Coronary artery (tissue), 2 donors: Measurements from ENCODE around the gene GALNT7.
"Not testable (repeated sequence)": the region's sequence is repeated elsewhere in the genome, so short reads cannot be mapped to it uniquely, and the experiment has no call there.

Experiments
- DNase-seq: peaks from one replicate; pipeline ENCODE4 v3.0.0-alpha.2; 2017; ENCODE audit warnings: low spot score
- H3K27ac ChIP-seq, 2 donors: fragments of 200-600 bp; sonication (generic); one replicate each; pipeline ENCODE4 v1.5.1; 2016 to 2019
- H3K4me3 ChIP-seq: fragments of 200-600 bp; sonication (generic); 2 replicates; pipeline ENCODE4 v1.5.1; 2016; ENCODE audit warnings: mild to moderate bottlenecking, moderate library complexity
- TF ChIP-seq, protein P1 (sequence below): fragments of 200-600 bp; sonication (generic); IDR thresholded peaks from one replicate; pipeline ENCODE4 v1.5.1; 2019; ENCODE audit warnings: antibody characterized with exemption

Gene GALNT7

DNA sequence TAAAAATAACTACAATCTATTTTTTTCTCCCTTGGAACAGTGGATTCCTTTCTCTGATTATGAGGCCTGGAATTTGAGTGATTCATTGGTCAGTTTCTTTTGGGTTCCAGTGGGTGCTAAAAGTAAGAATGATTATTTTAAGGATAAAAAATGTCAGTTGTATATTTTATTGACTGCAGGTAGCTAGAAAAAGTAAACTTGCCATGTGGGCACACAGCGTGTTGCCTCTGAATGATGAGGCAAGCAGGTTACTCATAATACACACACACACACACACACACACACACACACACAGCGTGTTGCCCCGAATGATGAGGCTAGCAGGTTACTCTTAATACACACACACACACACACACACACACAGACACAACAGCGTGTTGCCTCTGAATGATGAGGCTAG, 13.8 kb downstream of the GALNT7 start:
- DNase-seq: no peak
- Histone ChIP-seq H3K27ac (peak overlapping the region in 1 of 2 donors; percentile 73), H3K4me3 (no peak overlapping the region)
- TF ChIP-seq, protein P1, sequence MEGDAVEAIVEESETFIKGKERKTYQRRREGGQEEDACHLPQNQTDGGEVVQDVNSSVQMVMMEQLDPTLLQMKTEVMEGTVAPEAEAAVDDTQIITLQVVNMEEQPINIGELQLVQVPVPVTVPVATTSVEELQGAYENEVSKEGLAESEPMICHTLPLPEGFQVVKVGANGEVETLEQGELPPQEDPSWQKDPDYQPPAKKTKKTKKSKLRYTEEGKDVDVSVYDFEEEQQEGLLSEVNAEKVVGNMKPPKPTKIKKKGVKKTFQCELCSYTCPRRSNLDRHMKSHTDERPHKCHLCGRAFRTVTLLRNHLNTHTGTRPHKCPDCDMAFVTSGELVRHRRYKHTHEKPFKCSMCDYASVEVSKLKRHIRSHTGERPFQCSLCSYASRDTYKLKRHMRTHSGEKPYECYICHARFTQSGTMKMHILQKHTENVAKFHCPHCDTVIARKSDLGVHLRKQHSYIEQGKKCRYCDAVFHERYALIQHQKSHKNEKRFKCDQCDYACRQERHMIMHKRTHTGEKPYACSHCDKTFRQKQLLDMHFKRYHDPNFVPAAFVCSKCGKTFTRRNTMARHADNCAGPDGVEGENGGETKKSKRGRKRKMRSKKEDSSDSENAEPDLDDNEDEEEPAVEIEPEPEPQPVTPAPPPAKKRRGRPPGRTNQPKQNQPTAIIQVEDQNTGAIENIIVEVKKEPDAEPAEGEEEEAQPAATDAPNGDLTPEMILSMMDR: no peak

DNA sequence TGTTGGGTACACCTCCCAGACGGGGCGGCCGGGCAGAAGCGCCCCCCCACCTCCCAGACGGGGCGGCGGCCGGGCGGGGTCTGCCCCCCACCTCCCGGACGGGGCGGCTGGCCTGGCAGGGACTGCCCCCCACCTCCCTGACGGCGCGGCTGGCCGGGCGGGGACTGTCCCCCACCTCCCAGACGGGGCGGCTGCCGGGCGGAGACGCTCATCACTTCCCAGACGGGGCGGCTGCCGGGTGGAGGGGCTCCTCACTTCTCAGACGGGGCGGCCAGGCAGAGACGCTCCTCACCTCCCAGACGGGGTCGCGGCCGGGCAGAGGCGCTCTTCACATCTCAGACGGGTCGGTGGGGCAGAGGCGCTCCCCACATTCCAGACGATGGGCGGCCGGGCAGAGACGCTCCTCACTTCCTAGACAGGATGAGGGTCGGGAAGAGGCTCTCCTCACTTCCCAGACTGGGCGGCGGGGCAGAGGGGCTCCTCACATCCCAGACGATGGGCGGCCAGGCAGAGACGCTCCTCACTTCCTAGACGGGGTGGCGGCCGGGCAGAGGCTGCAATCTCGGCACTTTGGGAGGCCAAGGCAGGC, 15.1 kb downstream of the GALNT7 start:
- not testable (repeated sequence) for DNase-seq, H3K27ac ChIP-seq, H3K4me3 ChIP-seq

DNA sequence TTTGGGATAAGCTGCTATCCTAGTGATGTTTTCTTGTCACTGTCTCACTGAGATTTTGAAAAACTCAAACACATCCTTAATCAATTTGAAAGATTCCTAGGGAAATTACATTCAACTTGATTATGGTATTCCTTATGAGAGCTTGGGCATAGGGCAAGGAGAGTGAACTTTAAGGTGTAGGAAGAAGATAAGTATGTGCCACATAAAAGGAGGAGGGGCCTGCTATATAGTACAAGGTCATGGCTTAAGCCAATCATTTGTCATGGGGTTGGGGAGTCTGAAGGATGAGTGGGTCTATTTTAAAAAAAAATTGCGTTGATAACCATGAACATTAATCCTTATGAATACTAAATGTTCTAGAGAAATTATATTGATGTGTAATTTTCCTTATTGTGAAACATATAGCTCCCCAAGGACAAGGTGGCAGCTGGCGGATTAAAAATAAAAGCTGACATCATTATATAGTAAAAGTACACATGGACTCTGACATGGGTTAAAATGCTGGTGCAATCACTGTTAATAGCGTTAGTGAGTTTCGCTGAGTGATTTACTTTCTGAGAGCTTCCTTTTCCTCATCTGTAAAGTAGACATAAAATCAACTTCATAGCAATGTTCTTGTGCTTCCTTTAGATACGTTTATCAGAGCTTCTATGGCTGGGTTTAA, 17.4 kb downstream of the GALNT7 start:
- TF ChIP-seq, protein P1: no peak
- no peak for DNase-seq
- no peak overlapping the region for H3K27ac ChIP-seq
- no peak overlapping the region for H3K4me3 ChIP-seq

DNA sequence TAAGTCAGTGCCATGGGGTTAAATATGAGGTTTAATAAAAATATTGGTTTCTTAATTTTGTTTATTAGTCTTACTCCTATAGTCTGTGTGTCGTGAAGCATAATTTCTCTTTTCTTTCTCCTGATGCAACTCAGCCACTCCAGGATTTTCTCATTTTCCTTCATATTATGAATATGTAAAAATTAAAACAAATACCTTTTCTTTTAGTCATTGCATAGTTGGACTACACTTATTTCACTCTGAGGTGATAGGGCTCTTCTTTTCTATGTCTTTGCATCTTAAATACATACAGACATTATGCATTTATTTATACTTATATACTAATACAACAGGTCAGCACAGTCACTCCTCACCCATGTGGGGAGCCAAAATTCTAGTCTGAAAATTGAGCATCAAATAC, 19.1 kb downstream of the GALNT7 start:
- DNase-seq: no peak
- TF ChIP-seq, protein P1: no peak
- Histone ChIP-seq H3K4me3 (no peak overlapping the region), H3K27ac (no peak overlapping the region)

DNA sequence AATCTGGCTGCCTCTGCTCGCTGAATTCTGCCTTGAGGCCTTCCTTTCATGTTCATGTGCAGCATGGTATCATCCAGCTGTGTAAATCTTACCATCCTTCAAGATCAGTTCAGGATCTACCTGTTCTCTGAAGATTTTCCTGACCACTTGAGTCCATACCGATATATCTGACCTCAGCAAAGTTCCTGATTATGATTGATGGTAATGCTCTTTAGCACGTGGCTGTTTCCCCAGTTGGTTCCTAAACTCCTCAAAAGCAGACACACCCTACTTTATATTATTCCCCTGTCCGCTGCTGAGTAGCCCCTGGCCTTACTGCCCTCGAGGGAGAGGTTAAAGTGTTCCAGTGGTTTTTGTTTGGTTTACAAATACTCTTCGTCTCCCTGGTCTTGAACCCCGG, 20.0 kb downstream of the GALNT7 start:
- H3K27ac ChIP-seq: no peak overlapping the region
- no peak overlapping the region for H3K4me3 ChIP-seq
- TF ChIP-seq, protein P1: no peak
- no peak for DNase-seq

DNA sequence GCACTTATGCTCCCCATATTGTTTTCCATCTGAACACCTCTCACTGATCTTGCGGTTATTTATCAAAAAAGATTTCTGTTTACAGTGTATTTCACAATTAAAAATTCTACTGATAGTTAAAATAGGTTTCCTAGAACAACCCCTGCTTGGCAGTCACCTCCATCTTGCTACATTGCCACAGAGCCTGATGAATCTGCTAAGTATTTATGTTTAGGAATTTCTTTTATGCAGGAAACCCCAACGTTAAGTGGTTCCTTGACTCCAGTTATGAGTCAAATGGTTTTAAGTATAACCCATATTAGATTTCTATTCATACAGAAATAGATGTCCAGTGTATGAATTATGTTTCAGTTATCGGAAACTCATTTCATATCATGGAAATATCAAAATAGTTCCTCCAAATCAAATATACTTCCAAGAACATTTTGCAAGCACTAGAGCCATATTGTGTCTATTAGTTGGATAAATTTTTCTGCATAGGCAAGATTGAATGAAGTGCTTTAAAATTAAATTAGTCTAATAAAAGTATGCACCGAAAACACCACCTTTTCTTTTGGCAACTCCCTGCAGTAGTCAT, 20.6 kb downstream of the GALNT7 start:
- Histone ChIP-seq H3K4me3 (no peak overlapping the region), H3K27ac (no peak overlapping the region)
- TF ChIP-seq, protein P1: no peak
- DNase-seq: no peak

DNA sequence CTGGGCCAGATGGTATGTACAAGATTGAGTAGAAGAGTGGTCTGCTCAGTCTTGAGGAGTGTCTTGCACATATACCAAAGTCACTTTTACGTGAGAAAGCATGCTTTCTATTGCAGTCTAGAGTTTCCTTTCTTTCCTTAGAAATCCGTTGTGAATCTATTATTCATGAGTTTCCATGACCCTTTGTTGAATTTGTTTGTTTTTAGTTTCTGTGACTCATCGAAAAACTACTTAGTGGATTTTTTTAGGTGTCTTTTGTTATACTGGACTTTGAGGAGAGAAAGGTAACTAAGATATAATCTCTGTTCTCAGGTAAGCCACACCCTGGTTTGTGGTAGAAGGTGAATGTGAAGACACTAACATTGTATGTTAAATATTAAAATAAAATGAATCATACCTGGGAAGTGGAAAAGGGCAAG, 23.0 kb downstream of the GALNT7 start:
- Histone ChIP-seq H3K4me3 (no peak overlapping the region), H3K27ac (no peak overlapping the region)
- DNase-seq: no peak
- TF ChIP-seq, protein P1: no peak
